Thymus (tissue), 11 donors: ENCODE measurements around the gene IL1RAP. TPM values are rescaled to one million over a fixed set of nuclear protein-coding genes. Genes with fewer than 3 reads are reported as not detected.

ENCODE experiments used
- DNase-seq, 9 donors: peaks; one replicate each; pipeline ENCODE4 v3.0.0-alpha.2; 2013; ENCODE audit warnings: low spot score in 9 of 9, low read depth in 6 of 9, missing footprints in 1 of 9
- H3K27ac ChIP-seq, 2 donors: one replicate each; pipeline ENCODE4 v1.5.1; 2013; ENCODE audit warnings: control low read depth in 1 of 2, low read depth in 1 of 2, low read length in 1 of 2, mild to moderate bottlenecking in 1 of 2, moderate library complexity in 1 of 2
- H3K27me3 ChIP-seq, 2 donors: one replicate each; pipeline ENCODE4 v1.5.1; 2013; ENCODE audit warnings: low read length in 1 of 2; ENCODE audit not compliant: control insufficient read depth in 2 of 2, insufficient read depth in 1 of 2
- H3K36me3 ChIP-seq, 2 donors: one replicate each; pipeline ENCODE4 v1.5.1; 2013; ENCODE audit warnings: low read length in 1 of 2, mild to moderate bottlenecking in 1 of 2, moderate library complexity in 1 of 2; ENCODE audit not compliant: control insufficient read depth in 2 of 2, insufficient read depth in 2 of 2
- H3K4me1 ChIP-seq, 2 donors: one replicate each; pipeline ENCODE4 v1.5.1; 2013; ENCODE audit warnings: low read length in 2 of 2; ENCODE audit not compliant: control insufficient read depth in 2 of 2, insufficient read depth in 2 of 2
- H3K4me3 ChIP-seq, 2 donors: one replicate each; pipeline ENCODE4 v1.5.1; 2013; ENCODE audit warnings: low read length in 2 of 2, control low read depth in 1 of 2, mild to moderate bottlenecking in 1 of 2
- H3K9me3 ChIP-seq, 2 donors: one replicate each; pipeline ENCODE4 v1.5.1; 2013; ENCODE audit warnings: low read length in 1 of 2, mild to moderate bottlenecking in 1 of 2; ENCODE audit not compliant: control insufficient read depth in 2 of 2, insufficient read depth in 1 of 2
- WGBS: extraction: QIAGEN DNeasy Blood & Tissue Kit; methylation state at CpG from one replicate; pipeline ENCODE4 v1.1.7; 2013; 5-methylcytosine and 5-hydroxymethylcytosine counted together
- polyA plus RNA-seq: library from polyadenylated mRNA; stranded (reverse); fragments of 200-250 nt; gene quantifications from one replicate; pipeline ENCODE4 v1.2.3, GENCODE V29; 2013
- total RNA-seq: library from RNA; stranded (reverse); fragments of 120-200 nt; gene quantifications from one replicate; pipeline ENCODE4 v1.2.4, GENCODE V29; 2013
- donor health status: healthy.

The IL1RAP gene
- total and polyA plus RNA-seq, 2 donors = 5.7 to 6.8 TPM

DNA sequence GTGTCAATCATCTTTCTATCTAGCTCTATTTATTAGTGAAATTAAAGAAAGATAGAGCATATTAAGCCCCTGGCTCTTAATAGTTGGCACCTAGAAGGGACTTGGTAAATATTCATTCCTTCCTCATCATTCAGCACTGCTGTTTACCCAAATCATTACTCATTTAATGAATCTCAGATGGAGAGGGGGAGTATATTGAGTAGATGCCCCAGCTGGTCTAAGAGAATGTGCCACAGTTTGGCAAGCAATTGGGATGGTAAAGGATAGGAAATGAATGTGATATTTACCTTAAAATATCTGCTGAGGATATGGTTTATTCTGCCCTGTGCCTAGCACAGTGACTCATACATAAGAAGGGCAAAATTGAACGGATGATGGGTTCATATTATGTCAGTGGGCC, 6.0 kb downstream of the IL1RAP start:
- WGBS = 45% methylated on average over 1 of the region's 1 CpG

DNA sequence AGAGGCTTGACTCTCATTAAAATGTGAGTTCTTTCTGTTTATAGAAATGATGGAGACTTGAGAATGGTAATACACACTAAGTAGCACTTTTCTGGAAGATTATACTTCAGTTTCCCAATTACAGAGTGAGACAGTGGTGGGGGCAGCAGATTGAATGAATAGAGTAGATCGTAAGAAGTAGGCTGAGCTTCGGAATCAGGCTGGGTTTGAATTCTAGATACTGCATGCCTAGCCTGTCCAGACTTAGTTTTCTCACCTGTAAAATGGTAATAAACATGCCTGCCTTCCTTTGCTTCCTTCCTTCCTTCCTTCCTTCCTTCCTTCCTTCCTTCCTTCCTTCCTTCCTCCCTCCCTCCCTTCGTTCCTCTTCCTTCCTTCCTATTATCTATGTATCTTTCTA, 8.1 kb downstream of the IL1RAP start:
- H3K4me3 ChIP-seq = no peak overlapping the region
- no peaks in the 10 kb centered on the region for H3K4me1 ChIP-seq
- WGBS = 90% methylated on average over 3 of the region's 3 CpGs
- no peak for DNase-seq
- no peaks in the 10 kb centered on the region for H3K27me3 ChIP-seq
- no peaks in the 10 kb centered on the region for H3K36me3 ChIP-seq
- no peak overlapping the region for H3K27ac ChIP-seq
- H3K9me3 ChIP-seq = no peaks in the 10 kb centered on the region

More for the DNA sequence above, 6.0 kb downstream of the IL1RAP start:
- Histone ChIP-seq H3K9me3 (no peaks in the 10 kb centered on the region), H3K4me3 (no peak overlapping the region), H3K27ac (no peak overlapping the region), H3K4me1 (peaks cover 0 to 4% of the 10 kb centered on the region in 2 donors), H3K36me3 (no peaks in the 10 kb centered on the region), H3K27me3 (no peaks in the 10 kb centered on the region)
- DNase-seq = no peak

DNA sequence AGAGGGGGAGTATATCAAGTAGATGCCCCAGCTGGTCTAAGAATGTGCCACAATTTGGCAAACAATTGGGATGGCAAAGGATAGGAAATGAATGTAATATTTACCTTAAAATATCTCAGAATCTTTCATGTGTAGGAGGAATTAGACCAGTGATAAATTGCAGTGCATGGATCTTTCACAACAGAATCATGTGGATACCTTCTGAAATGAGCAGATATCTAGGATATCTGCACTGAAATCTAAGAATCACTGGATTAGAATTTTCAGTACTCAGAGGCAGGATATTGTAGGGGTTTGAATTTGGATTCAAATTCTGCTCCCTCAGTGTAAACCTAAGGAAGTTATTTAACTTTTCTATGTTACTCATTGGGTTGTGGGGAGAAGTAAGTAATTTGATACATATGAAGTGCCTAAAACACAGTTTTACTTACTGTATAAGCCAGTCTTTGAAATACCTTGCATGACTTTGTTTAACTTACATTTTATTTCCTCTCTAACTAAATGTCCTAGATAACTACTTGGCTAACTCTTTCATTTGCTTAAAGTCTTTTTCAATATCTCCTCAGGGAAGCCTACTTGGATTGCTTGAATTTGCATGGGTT, 8.8 kb downstream of the IL1RAP start:
- no peak overlapping the region for H3K4me3 ChIP-seq
- H3K27ac ChIP-seq = no peak overlapping the region

DNA sequence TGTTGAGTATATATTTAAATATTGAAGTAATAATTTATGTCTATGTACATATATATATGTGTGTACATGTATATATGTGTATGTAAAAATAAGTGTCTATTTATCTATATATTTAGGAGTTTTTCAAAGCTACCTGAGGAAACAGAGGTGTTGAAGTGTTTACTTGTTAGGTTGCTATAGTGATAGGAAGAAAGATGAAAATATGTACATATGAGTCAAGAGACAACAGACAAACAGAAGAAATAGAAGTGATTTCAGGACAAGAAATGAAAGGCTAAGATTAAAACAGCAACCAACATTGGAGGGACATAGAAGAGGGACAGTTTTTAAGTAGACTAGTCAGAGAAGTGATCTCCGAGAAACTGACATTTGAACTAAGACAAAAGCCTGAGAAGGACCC, 11.1 kb downstream of the IL1RAP start:
- Histone ChIP-seq H3K36me3 (no peaks in the 10 kb centered on the region), H3K4me1 (no peaks in the 10 kb centered on the region), H3K4me3 (no peak overlapping the region), H3K27ac (no peak overlapping the region), H3K9me3 (no peaks in the 10 kb centered on the region), H3K27me3 (no peaks in the 10 kb centered on the region)
- DNase-seq = no peak
- 97% methylated on average over 1 of the region's 1 CpG for WGBS

More for the DNA sequence above, 8.8 kb downstream of the IL1RAP start:
- no peak for DNase-seq
- Histone ChIP-seq H3K9me3 (no peaks in the 10 kb centered on the region), H3K27me3 (no peaks in the 10 kb centered on the region), H3K4me1 (no peaks in the 10 kb centered on the region), H3K36me3 (no peaks in the 10 kb centered on the region)

DNA sequence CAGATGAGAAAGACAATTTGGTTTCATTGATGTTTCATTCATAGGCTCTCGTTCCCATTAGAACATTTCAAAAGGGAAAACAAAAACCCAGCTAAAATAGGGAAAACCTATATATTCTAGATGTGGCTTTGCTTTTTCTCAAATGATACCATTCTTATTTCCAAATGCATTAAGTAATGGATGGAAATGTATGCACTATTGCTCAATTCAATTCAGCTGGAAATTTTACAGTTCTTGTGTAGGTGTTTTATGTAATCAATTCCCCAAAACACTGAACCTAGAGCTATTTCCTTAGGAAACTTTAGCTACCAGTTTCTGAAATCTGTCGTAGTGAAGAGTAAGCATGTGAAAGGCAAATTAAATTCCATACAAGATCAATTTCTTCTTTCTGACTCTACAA, 11.7 kb downstream of the IL1RAP start:
- no peak overlapping the region for H3K27ac ChIP-seq
- H3K4me3 ChIP-seq = no peak overlapping the region
- H3K27me3 ChIP-seq = no peaks in the 10 kb centered on the region
- DNase-seq = no peak
- 95% methylated on average over 2 of the region's 2 CpGs for WGBS
- H3K36me3 ChIP-seq = no peaks in the 10 kb centered on the region
- H3K4me1 ChIP-seq = no peaks in the 10 kb centered on the region
- no peaks in the 10 kb centered on the region for H3K9me3 ChIP-seq

DNA sequence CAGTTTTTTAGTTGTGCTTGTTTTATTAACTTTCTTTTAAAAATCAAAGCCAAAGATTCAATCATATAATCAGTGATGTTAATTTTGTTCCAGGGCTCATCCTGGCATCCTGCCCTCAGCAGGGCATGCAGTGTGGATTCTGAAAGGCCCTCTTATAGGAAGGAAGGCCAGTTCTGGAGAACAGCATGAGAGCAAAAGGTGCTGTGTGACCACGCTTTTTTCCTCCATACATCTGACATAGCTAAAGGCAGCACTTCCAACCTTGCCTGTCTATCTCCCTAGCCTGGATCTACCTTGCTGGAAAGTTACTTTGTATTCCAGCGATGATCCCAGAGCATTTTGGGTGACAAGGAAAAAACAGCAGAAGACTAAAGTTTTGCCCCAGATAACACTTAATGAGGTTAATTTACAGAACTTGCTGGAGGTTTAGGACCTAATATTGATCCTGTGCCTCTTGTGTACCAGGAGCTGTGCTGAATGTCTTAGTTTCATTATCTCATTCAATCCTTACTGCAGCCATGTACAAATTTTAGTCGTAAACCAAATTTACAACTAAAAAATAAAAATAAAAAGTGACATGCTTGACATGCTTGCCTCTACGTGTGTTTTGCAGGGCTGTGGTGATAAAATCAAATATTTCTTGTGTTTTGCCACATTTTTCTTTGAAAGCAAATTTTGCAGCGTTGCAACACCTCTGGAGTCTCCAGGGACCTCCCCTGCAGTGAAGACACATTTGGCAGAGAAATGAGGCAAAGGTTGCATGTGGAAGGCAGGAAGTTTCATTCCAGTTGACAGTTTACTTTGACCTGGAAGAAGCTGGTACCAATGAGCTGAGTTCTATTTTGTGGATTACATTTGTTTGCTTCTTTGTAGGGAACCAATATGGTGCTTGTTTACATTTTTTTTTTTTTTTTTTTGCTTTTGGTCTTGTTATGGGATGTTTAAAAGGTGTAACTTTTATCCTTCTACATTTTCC, 13.2 kb downstream of the IL1RAP start:
- Histone ChIP-seq H3K4me1 (no peaks in the 10 kb centered on the region), H3K36me3 (no peaks in the 10 kb centered on the region), H3K9me3 (no peaks in the 10 kb centered on the region), H3K27me3 (no peaks in the 10 kb centered on the region), H3K4me3 (no peak overlapping the region), H3K27ac (no peak overlapping the region)
- no peak for DNase-seq
- WGBS = 92% methylated on average over 5 of the region's 5 CpGs

DNA sequence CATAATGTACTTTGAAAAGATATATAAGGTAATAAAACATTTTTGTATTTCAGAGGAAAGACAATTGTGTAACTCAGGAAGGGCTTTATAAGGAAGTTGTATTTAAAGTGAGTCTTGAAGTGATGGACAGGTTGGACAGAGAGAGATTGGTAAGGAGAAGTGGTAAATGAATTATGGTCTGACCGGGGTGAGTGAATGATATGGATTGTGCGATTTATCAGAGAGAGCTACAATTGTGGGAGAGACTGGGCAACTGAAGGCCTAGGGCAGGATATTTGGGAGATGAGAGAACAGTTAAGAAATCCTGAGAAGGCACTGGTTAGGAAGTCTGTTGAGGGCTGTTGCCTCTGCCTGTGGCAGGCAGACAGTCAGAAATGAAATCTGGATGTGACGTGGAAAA, 14.8 kb downstream of the IL1RAP start:
- Histone ChIP-seq H3K4me1 (peaks cover 0 to 2% of the 10 kb centered on the region in 2 donors), H3K9me3 (no peaks in the 10 kb centered on the region), H3K27me3 (no peaks in the 10 kb centered on the region), H3K36me3 (no peaks in the 10 kb centered on the region), H3K4me3 (no peak overlapping the region), H3K27ac (no peak overlapping the region)
- 94% methylated on average over 3 of the region's 3 CpGs for WGBS
- no peak for DNase-seq

DNA sequence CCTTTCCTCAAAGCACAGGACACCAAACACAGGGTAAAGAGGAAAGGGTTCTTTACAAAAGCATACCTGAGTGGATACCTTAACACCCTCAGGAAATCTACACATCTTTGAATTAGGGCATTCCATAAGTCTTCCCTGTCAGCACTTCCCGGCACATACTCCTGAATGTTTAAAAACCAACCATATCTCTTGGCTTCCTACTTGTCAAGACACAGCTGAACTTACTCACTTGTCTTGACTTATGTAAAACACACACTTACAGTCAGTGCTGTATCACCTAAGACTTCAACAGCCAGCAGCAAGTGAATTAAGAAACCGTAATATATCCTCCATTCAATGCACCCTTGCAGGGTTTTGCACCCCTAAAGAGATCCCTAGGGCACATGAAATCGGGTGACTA, 17.5 kb downstream of the IL1RAP start:
- no peaks in the 10 kb centered on the region for H3K9me3 ChIP-seq
- H3K27me3 ChIP-seq = no peaks in the 10 kb centered on the region
- DNase-seq = no peak
- no peaks in the 10 kb centered on the region for H3K36me3 ChIP-seq
- no peak overlapping the region for H3K27ac ChIP-seq
- H3K4me1 ChIP-seq = peaks cover 0 to 2% of the 10 kb centered on the region in 2 donors
- 94% methylated on average over 3 of the region's 3 CpGs for WGBS
- H3K4me3 ChIP-seq = no peak overlapping the region

DNA sequence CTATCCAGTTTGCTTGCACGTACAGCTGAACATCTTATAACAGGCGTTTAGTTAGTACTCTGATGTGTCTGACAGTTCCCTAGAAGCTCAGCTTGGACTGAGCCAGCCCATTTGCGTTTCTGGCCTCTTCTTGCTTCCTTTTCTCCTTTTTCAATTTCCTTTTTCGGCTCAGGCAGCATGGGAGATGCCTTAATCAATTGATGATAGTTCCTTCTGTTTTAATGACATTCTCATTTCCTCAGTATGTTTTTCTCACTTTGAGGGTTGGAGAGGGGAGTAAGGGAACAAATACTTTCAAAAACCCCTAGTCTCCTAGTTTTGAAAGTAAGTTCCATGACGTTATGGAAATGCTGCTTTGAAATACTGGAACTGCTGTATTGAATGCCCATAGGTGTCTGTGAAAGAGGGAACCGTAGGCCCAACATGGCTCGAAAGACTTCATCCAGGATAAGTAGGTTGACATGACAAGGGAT, 18.9 kb downstream of the IL1RAP start:
- H3K4me1 ChIP-seq = peaks cover 0 to 2% of the 10 kb centered on the region in 2 donors

More for the DNA sequence above, 18.9 kb downstream of the IL1RAP start:
- WGBS = 93% methylated on average over 7 of the region's 7 CpGs
- H3K27me3 ChIP-seq = no peaks in the 10 kb centered on the region
- no peaks in the 10 kb centered on the region for H3K36me3 ChIP-seq
- peak overlapping the region; percentile 1 to 18 for H3K27ac ChIP-seq
- no peak for DNase-seq
- no peak overlapping the region for H3K4me3 ChIP-seq
- no peaks in the 10 kb centered on the region for H3K9me3 ChIP-seq
